ENCODE data around the gene KCNJ4.
A peak's percentile ranks its signal among the peaks of the same experiment; 100 is the strongest.

GRCh38 chr22:38412435-38413084 is 42.4 kb downstream of the KCNJ4 start:
- peak; percentile 86 for TF ChIP-seq CTCF (IDR thresholded peaks at IDR 0.05; ENCODE audit: low read length)
- TF ChIP-seq EZH2 (optimal IDR thresholded peaks at IDR 0.05; ENCODE audit: low read depth, low read length), result no peak
- TF ChIP-seq EZH2phosphoT487 (IDR thresholded peaks at IDR 0.05; ENCODE audit: low read length), result no peak

Measured in MM.1S (cell line).